Fibroblast of lung (primary cell): Measurements from ENCODE around the gene UBL3. TPM values are rescaled to one million over a fixed set of nuclear protein-coding genes. Genes with fewer than 3 reads are reported as not detected.

Source experiments
- DNase-seq, 2 donors: peaks; one replicate each; pipeline versions ENCODE4 v3.0.0 to v3.0.0-alpha.2; 2010; ENCODE audit warnings: low read depth in 2 of 2
- H2AFZ ChIP-seq: 2 replicates; pipeline ENCODE4 v1.5.1; 2012; ENCODE audit warnings: low read length, control low read depth, inconsistent platforms
- H3K27ac ChIP-seq: 2 replicates; pipeline ENCODE4 v1.5.1; 2011; ENCODE audit warnings: low read length, control low read depth; ENCODE audit not compliant: insufficient read depth
- H3K27me3 ChIP-seq: 2 replicates; pipeline ENCODE4 v1.5.1; 2011; ENCODE audit warnings: mild to moderate bottlenecking, low read length; ENCODE audit not compliant: control insufficient read depth, insufficient read depth
- H3K36me3 ChIP-seq: 2 replicates; pipeline ENCODE4 v1.5.1; 2011; ENCODE audit warnings: low read length; ENCODE audit not compliant: control insufficient read depth, insufficient read depth
- H3K4me1 ChIP-seq: 2 replicates; pipeline ENCODE4 v1.5.1; 2011; ENCODE audit warnings: low read length; ENCODE audit not compliant: control insufficient read depth, insufficient read depth; ENCODE audit errors: extremely low read depth
- H3K4me2 ChIP-seq: 2 replicates; pipeline ENCODE4 v1.5.1; 2011; ENCODE audit warnings: low read length, control low read depth; ENCODE audit not compliant: insufficient read depth; ENCODE audit errors: extremely low read depth
- H3K4me3 ChIP-seq, 4 experiments: fragments of 200-600 bp in 1 of 4; sonication (generic) in 1 of 4; replicated peaks in 1 of 4; 2 replicates each; pipeline ENCODE4 v1.5.1; 2011 to 2016; ENCODE audit warnings: low read length in 4 of 4, low read depth in 3 of 4, mild to moderate bottlenecking in 3 of 4, control low read depth in 2 of 4, inconsistent platforms in 1 of 4, mixed read lengths in 1 of 4; ENCODE audit not compliant: insufficient read depth in 1 of 4; ENCODE audit errors: control extremely low read depth in 1 of 4
- H3K79me2 ChIP-seq: 2 replicates; pipeline ENCODE4 v1.5.1; 2012; ENCODE audit warnings: mild to moderate bottlenecking, low read length, inconsistent platforms; ENCODE audit not compliant: control insufficient read depth, insufficient read depth
- H3K9ac ChIP-seq: 2 replicates; pipeline ENCODE4 v1.5.1; 2011; ENCODE audit warnings: mild to moderate bottlenecking, low read length, control low read depth; ENCODE audit not compliant: insufficient read depth
- H3K9me3 ChIP-seq: 2 replicates; pipeline ENCODE4 v1.5.1; 2012; ENCODE audit warnings: low read depth, low read length; ENCODE audit not compliant: control insufficient read depth, insufficient read depth
- H4K20me1 ChIP-seq: 2 replicates; pipeline ENCODE4 v1.5.1; 2011; ENCODE audit warnings: low read length; ENCODE audit not compliant: control insufficient read depth, insufficient read depth; ENCODE audit errors: extremely low read depth
- EZH2 ChIP-seq: IDR thresholded peaks from 2 replicates; pipeline ENCODE4 v1.5.1; 2012; ENCODE audit warnings: low read length, control low read depth, mild to moderate bottlenecking; ENCODE audit errors: missing control alignments
- polyA plus RNA-seq, 2 donors: library from polyadenylated mRNA; depleted of rRNA in 1 of 2; stranded (reverse) in 1 of 2; unstranded in 1 of 2; fragments of >200 nt; gene quantifications; 2 replicates each; pipeline ENCODE4 v1.2.1, GENCODE V29; 2011 to 2012; ENCODE audit warnings: missing spikeins in 1 of 2
- total RNA-seq: library from RNA; depleted of rRNA; stranded (reverse); fragments of >200 nt; gene quantifications from 2 replicates; pipeline ENCODE4 v1.2.1, GENCODE V29; 2014
- TF ChIP-seq, protein P1 (sequence below), 2 donors: IDR thresholded peaks in 1 of 2; conservative IDR thresholded peaks in 1 of 2; 1 replicate in 1 of 2; 2 replicates in 1 of 2; pipeline ENCODE4 v1.5.1; 2011 to 2012; ENCODE audit warnings: low read length in 2 of 2, control low read depth in 1 of 2, inconsistent platforms in 1 of 2, low read depth in 1 of 2, mild to moderate bottlenecking in 1 of 2

The UBL3 gene
- total and polyA plus RNA-seq, 2 donors (not counting 1 experiment from before 2014, with no cell fraction given), result 10.7 to 18.3 TPM

DNA sequence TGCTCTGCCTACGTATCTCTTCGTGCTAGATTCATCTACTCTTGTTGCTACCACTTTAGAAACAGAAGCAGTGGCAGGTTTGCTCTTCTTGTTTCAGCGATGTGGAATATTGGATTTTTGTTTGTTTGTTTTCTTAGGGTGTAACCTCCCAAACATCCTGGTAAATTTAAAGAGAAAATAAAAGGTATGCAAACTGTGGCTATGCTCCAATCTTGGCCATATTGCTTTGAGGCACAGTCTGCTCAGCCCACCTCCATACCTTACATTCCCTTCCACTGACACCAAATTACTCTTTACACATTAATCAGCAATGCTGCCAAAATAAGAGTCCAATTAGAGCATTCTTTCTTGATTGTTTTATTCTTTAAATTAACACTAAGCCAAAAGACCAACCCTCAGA lies 25.2 kb upstream of the UBL3 start:
- TF ChIP-seq, protein P1, sequence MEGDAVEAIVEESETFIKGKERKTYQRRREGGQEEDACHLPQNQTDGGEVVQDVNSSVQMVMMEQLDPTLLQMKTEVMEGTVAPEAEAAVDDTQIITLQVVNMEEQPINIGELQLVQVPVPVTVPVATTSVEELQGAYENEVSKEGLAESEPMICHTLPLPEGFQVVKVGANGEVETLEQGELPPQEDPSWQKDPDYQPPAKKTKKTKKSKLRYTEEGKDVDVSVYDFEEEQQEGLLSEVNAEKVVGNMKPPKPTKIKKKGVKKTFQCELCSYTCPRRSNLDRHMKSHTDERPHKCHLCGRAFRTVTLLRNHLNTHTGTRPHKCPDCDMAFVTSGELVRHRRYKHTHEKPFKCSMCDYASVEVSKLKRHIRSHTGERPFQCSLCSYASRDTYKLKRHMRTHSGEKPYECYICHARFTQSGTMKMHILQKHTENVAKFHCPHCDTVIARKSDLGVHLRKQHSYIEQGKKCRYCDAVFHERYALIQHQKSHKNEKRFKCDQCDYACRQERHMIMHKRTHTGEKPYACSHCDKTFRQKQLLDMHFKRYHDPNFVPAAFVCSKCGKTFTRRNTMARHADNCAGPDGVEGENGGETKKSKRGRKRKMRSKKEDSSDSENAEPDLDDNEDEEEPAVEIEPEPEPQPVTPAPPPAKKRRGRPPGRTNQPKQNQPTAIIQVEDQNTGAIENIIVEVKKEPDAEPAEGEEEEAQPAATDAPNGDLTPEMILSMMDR (conservative IDR thresholded peaks at IDR 0.05 in 1 of 2, IDR thresholded peaks at IDR 0.05 in 1 of 2; ENCODE audit: low read depth in 1 of 2, low read length in 2 of 2), result no peak
- no peak for TF ChIP-seq EZH2
- Histone ChIP-seq H3K4me3 (no peak overlapping the region), H4K20me1 (no peaks in the 10 kb centered on the region), H3K4me1 (no peaks in the 10 kb centered on the region), H2AFZ (no peak overlapping the region), H3K27ac (no peak overlapping the region), H3K79me2 (no peaks in the 10 kb centered on the region), H3K27me3 (peaks cover 10% of the 10 kb centered on the region), H3K4me2 (no peak overlapping the region), H3K9me3 (no peaks in the 10 kb centered on the region), H3K36me3 (no peaks in the 10 kb centered on the region), H3K9ac (no peak overlapping the region)
- no peak for DNase-seq

DNA sequence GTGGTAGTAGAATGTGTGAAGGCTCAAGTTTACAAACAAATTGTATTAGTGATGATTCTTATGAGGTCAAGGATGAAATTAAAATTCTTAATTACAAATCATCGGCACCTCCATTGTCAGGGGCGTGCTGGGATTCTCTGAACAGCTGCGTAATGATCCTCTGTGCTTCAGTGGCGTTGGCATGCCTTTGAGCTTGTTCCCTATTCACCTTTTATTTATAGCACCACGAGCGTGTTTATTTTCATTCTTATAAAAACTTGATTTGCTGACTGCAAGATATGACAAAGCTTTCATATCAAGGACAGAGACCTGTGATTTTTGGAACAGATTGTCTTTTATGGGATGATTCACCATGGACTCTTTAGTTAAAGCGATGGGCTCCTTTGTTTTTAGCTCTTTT lies 18.2 kb upstream of the UBL3 start:
- H3K27ac ChIP-seq, result no peak overlapping the region

DNA sequence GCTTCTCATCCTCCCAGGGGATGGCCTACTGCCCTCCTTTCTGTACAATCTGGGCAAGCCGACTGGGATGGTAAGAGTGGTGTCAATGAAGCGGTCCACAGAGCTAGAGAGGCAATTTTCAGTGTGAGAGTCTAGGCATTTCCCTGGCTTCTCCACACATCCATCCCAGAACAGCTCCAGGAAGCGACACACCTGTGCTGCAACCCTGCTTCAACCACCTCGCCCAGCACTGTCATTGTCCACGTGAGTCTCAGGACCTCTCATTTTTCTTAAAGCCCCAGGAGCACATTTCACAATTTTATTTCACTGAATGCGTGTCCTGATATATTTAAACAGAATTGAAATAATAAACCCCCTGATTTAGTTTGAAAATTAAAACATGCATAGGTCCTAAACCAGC lies 15.5 kb upstream of the UBL3 start:
- no peak for DNase-seq
- H3K27me3 ChIP-seq, result no peaks in the 10 kb centered on the region
- H3K9ac ChIP-seq, result no peak overlapping the region
- no peaks in the 10 kb centered on the region for H3K79me2 ChIP-seq
- H3K4me3 ChIP-seq, result no peak overlapping the region
- H2AFZ ChIP-seq, result no peak overlapping the region
- no peaks in the 10 kb centered on the region for H3K36me3 ChIP-seq
- no peak overlapping the region for H3K27ac ChIP-seq
- no peaks in the 10 kb centered on the region for H3K9me3 ChIP-seq
- no peak for TF ChIP-seq EZH2
- TF ChIP-seq, protein P1 (conservative IDR thresholded peaks at IDR 0.05 in 1 of 2, IDR thresholded peaks at IDR 0.05 in 1 of 2; ENCODE audit: low read depth in 1 of 2, low read length in 2 of 2), result no peak
- H3K4me1 ChIP-seq, result peaks cover 5% of the 10 kb centered on the region
- H4K20me1 ChIP-seq, result no peaks in the 10 kb centered on the region
- no peak overlapping the region for H3K4me2 ChIP-seq

More for the DNA sequence above, 18.2 kb upstream of the UBL3 start:
- no peaks in the 10 kb centered on the region for H3K9me3 ChIP-seq
- no peak overlapping the region for H3K9ac ChIP-seq
- no peak overlapping the region for H3K4me3 ChIP-seq
- no peak for DNase-seq
- H3K79me2 ChIP-seq, result no peaks in the 10 kb centered on the region
- no peaks in the 10 kb centered on the region for H4K20me1 ChIP-seq
- no peak for TF ChIP-seq EZH2
- TF ChIP-seq, protein P1 (conservative IDR thresholded peaks at IDR 0.05 in 1 of 2, IDR thresholded peaks at IDR 0.05 in 1 of 2; ENCODE audit: low read depth in 1 of 2, low read length in 2 of 2), result no peak
- H3K4me2 ChIP-seq, result no peak overlapping the region
- H3K36me3 ChIP-seq, result no peaks in the 10 kb centered on the region
- no peaks in the 10 kb centered on the region for H3K4me1 ChIP-seq
- H2AFZ ChIP-seq, result no peak overlapping the region
- H3K27me3 ChIP-seq, result no peaks in the 10 kb centered on the region
